ENCODE results near the gene ITPRID1.

Gene ITPRID1

GRCh38 chr7:31603046-31603445 lies 89.2 kb downstream of the ITPRID1 start:
- Histone ChIP-seq H3K27ac (ENCODE audit: low read length) (no peak overlapping the region), H3K27me3 (ENCODE audit: control insufficient read depth, insufficient read depth, low read length) (no peaks in the 10 kb centered on the region), H3K4me3 (ENCODE audit: low read length) (no peak overlapping the region), H3K36me3 (ENCODE audit: control insufficient read depth, insufficient read depth, low read length) (no peaks in the 10 kb centered on the region), H3K4me1 (ENCODE audit: control insufficient read depth, insufficient read depth, low read length) (no peaks in the 10 kb centered on the region), H3K9me3 (ENCODE audit: control insufficient read depth, insufficient read depth, low read length) (no peaks in the 10 kb centered on the region)
- DNase-seq (ENCODE audit: low read depth, low spot score): no peak
- WGBS (ENCODE audit: insufficient coverage, insufficient read length): no CpG with 5 or more reads among the region's 5 CpGs

DNA sequence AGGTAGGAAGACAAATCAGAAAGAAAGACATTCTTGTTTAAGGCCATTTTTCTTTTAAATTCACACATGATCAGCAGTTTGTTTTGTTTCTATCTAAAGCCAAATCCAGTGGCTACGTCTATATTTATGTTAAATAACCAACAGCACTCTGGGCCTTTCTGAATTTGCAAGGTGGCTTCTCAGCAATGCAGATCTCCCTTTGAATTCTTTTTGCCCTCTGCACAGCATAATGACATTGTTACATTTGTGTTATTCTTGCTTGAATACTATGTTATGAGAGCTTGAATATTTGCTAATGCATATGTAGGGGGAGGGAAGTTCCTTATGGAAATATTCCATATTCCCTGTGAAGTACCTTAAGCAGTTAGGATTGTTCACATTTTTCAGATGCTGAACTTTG lies 99.7 kb downstream of the ITPRID1 start:
- WGBS (ENCODE audit: insufficient coverage, insufficient read length): no CpG with 5 or more reads among the region's 1 CpG
- DNase-seq (ENCODE audit: low read depth, low spot score): no peak
- Histone ChIP-seq H3K27ac (ENCODE audit: low read length) (no peak overlapping the region), H3K4me1 (ENCODE audit: control insufficient read depth, insufficient read depth, low read length) (no peaks in the 10 kb centered on the region), H3K4me3 (ENCODE audit: low read length) (no peak overlapping the region), H3K27me3 (ENCODE audit: control insufficient read depth, insufficient read depth, low read length) (no peaks in the 10 kb centered on the region), H3K9me3 (ENCODE audit: control insufficient read depth, insufficient read depth, low read length) (no peaks in the 10 kb centered on the region), H3K36me3 (ENCODE audit: control insufficient read depth, insufficient read depth, low read length) (no peaks in the 10 kb centered on the region)

- no peak for DNase-seq (ENCODE audit: low read depth, low spot score)
- WGBS (ENCODE audit: insufficient coverage, insufficient read length): no CpG with 5 or more reads among the region's 1 CpG
- Histone ChIP-seq H3K4me3 (ENCODE audit: low read length) (no peak overlapping the region), H3K36me3 (ENCODE audit: control insufficient read depth, insufficient read depth, low read length) (no peaks in the 10 kb centered on the region), H3K9me3 (ENCODE audit: control insufficient read depth, insufficient read depth, low read length) (no peaks in the 10 kb centered on the region), H3K27me3 (ENCODE audit: control insufficient read depth, insufficient read depth, low read length) (no peaks in the 10 kb centered on the region), H3K4me1 (ENCODE audit: control insufficient read depth, insufficient read depth, low read length) (no peaks in the 10 kb centered on the region), H3K27ac (ENCODE audit: low read length) (no peak overlapping the region)
These were observed 119.6 kb downstream of the ITPRID1 start for GRCh38 chr7:31633467-31633866.

DNA sequence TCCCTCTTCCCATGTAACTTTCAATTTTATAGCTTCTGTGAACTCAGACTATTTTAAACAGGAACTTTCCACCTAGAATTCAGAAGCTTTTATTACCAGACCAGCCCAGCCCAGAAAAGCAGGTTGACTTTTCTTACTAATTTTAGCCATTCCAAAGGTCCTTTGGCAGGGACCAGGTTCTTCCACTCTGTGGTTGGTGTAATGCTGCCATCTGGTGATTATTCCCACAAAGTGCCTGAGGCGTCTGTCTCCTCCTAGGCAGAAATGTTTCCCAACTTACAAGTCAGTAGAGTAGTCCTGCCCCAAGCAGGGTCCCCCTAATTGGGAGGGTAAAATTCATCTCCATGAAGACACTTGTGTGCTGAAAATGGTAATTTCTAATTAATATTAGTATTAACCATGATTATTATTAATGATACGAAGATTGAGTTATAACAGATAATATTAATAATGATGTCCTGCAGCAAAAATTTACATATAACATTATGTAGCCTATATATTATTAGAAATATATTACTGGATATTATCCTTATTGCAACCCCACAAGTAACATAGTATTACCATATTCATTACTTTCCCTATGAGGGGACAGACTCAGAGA lies 120.1 kb downstream of the ITPRID1 start:
- Histone ChIP-seq H3K27ac (ENCODE audit: low read length) (no peak overlapping the region), H3K4me3 (ENCODE audit: low read length) (no peak overlapping the region), H3K9me3 (ENCODE audit: control insufficient read depth, insufficient read depth, low read length) (no peaks in the 10 kb centered on the region), H3K27me3 (ENCODE audit: control insufficient read depth, insufficient read depth, low read length) (no peaks in the 10 kb centered on the region), H3K4me1 (ENCODE audit: control insufficient read depth, insufficient read depth, low read length) (no peaks in the 10 kb centered on the region), H3K36me3 (ENCODE audit: control insufficient read depth, insufficient read depth, low read length) (no peaks in the 10 kb centered on the region)
- peak; percentile 50 for DNase-seq (ENCODE audit: low read depth, low spot score)
- no CpG with 5 or more reads among the region's 2 CpGs for WGBS (ENCODE audit: insufficient coverage, insufficient read length)

- WGBS (ENCODE audit: insufficient coverage, insufficient read length): no CpG with 5 or more reads among the region's 3 CpGs
- H3K4me3 ChIP-seq (ENCODE audit: low read length): no peak overlapping the region
- no peak overlapping the region for H3K27ac ChIP-seq (ENCODE audit: low read length)
- DNase-seq (ENCODE audit: low read depth, low spot score): no peak
- no peaks in the 10 kb centered on the region for H3K36me3 ChIP-seq (ENCODE audit: control insufficient read depth, insufficient read depth, low read length)
- H3K27me3 ChIP-seq (ENCODE audit: control insufficient read depth, insufficient read depth, low read length): no peaks in the 10 kb centered on the region
- no peaks in the 10 kb centered on the region; the same call in 1 of the 2 replicates for H3K4me1 ChIP-seq (ENCODE audit: control insufficient read depth, insufficient read depth, low read length)
- H3K9me3 ChIP-seq (ENCODE audit: control insufficient read depth, insufficient read depth, low read length): no peaks in the 10 kb centered on the region
These were observed 126.5 kb downstream of the ITPRID1 start for GRCh38 chr7:31640381-31640780.

- no peaks in the 10 kb centered on the region for H3K9me3 ChIP-seq (ENCODE audit: control insufficient read depth, insufficient read depth, low read length)
- no peaks in the 10 kb centered on the region for H3K27me3 ChIP-seq (ENCODE audit: control insufficient read depth, insufficient read depth, low read length)
- no peak for DNase-seq (ENCODE audit: low read depth, low spot score)
- WGBS (ENCODE audit: insufficient coverage, insufficient read length): no CpG with 5 or more reads among the region's 5 CpGs
- peaks cover 4% of the 10 kb centered on the region for H3K4me1 ChIP-seq (ENCODE audit: control insufficient read depth, insufficient read depth, low read length)
- H3K36me3 ChIP-seq (ENCODE audit: control insufficient read depth, insufficient read depth, low read length): no peaks in the 10 kb centered on the region
- H3K27ac ChIP-seq (ENCODE audit: low read length): no peak overlapping the region
- no peak overlapping the region for H3K4me3 ChIP-seq (ENCODE audit: low read length)
These were observed 128.8 kb downstream of the ITPRID1 start for GRCh38 chr7:31642681-31643115.

GRCh38 chr7:31646942-31647341 lies 133.1 kb downstream of the ITPRID1 start:
- Histone ChIP-seq H3K9me3 (ENCODE audit: control insufficient read depth, insufficient read depth, low read length) (no peaks in the 10 kb centered on the region), H3K4me3 (ENCODE audit: low read length) (no peak overlapping the region), H3K27me3 (ENCODE audit: control insufficient read depth, insufficient read depth, low read length) (no peaks in the 10 kb centered on the region), H3K4me1 (ENCODE audit: control insufficient read depth, insufficient read depth, low read length) (peaks cover 10% of the 10 kb centered on the region), H3K27ac (ENCODE audit: low read length) (no peak overlapping the region), H3K36me3 (ENCODE audit: control insufficient read depth, insufficient read depth, low read length) (no peaks in the 10 kb centered on the region)
- DNase-seq (ENCODE audit: low read depth, low spot score): no peak
- no CpG with 5 or more reads among the region's 4 CpGs for WGBS (ENCODE audit: insufficient coverage, insufficient read length)

GRCh38 chr7:31647511-31647910 lies 133.6 kb downstream of the ITPRID1 start:
- no CpG with 5 or more reads among the region's 7 CpGs for WGBS (ENCODE audit: insufficient coverage, insufficient read length)
- DNase-seq (ENCODE audit: low read depth, low spot score): no peak
- H3K4me1 ChIP-seq (ENCODE audit: control insufficient read depth, insufficient read depth, low read length): peaks cover 10% of the 10 kb centered on the region

DNA sequence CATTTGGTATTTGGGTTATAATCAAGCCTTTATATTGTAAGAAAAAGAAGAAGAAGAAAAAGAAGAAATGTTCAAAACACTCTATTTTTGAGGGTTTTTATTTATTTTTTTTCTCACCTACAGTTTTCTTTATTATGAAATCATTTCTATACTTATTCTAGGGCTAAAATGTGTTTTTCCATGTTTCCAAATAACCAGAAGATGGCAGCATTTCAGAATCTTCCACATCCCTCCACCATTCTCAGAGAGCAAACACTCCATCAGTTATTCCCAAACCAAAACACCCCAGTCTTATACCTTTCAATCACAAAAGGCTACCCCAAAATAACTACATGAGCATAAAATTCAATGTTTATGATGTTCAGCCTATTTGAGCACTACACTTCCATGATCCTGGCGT lies 134.4 kb downstream of the ITPRID1 start:
- Histone ChIP-seq H3K4me1 (ENCODE audit: control insufficient read depth, insufficient read depth, low read length) (peaks cover 10% of the 10 kb centered on the region), H3K36me3 (ENCODE audit: control insufficient read depth, insufficient read depth, low read length) (no peaks in the 10 kb centered on the region), H3K27ac (ENCODE audit: low read length) (no peak overlapping the region), H3K4me3 (ENCODE audit: low read length) (no peak overlapping the region), H3K9me3 (ENCODE audit: control insufficient read depth, insufficient read depth, low read length) (no peaks in the 10 kb centered on the region), H3K27me3 (ENCODE audit: control insufficient read depth, insufficient read depth, low read length) (no peaks in the 10 kb centered on the region)
- WGBS (ENCODE audit: insufficient coverage, insufficient read length): no CpG with 5 or more reads among the region's 1 CpG
- no peak for DNase-seq (ENCODE audit: low read depth, low spot score)

More at GRCh38 chr7:31647511-31647910, 133.6 kb downstream of the ITPRID1 start:
- no peaks in the 10 kb centered on the region for H3K9me3 ChIP-seq (ENCODE audit: control insufficient read depth, insufficient read depth, low read length)
- H3K27me3 ChIP-seq (ENCODE audit: control insufficient read depth, insufficient read depth, low read length): no peaks in the 10 kb centered on the region
- H3K27ac ChIP-seq (ENCODE audit: low read length): no peak overlapping the region
- H3K4me3 ChIP-seq (ENCODE audit: low read length): no peak overlapping the region
- H3K36me3 ChIP-seq (ENCODE audit: control insufficient read depth, insufficient read depth, low read length): no peaks in the 10 kb centered on the region

DNA sequence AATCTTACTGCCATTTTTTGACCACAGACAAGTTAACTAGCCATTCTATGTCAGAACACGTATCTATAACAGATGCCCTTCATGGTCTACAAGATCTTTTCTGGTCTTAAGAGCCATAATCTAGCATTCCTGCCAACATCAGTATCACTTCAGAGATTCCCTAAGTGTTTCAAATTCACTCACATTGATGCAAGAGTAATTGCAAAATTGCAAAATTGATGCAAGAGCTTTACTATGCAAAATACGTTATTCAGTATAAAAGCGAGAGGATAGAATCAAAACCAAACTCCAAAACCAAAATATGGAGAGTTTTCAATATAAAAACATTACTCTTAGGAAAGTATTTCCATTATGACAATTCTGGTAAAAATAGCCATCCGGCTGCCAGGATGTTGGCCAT lies 135.0 kb downstream of the ITPRID1 start:
- H3K36me3 ChIP-seq (ENCODE audit: control insufficient read depth, insufficient read depth, low read length): no peaks in the 10 kb centered on the region
- no CpG with 5 or more reads among the region's 4 CpGs for WGBS (ENCODE audit: insufficient coverage, insufficient read length)
- H3K9me3 ChIP-seq (ENCODE audit: control insufficient read depth, insufficient read depth, low read length): no peaks in the 10 kb centered on the region
- no peak overlapping the region for H3K27ac ChIP-seq (ENCODE audit: low read length)
- DNase-seq (ENCODE audit: low read depth, low spot score): no peak
- no peaks in the 10 kb centered on the region for H3K27me3 ChIP-seq (ENCODE audit: control insufficient read depth, insufficient read depth, low read length)
- H3K4me1 ChIP-seq (ENCODE audit: control insufficient read depth, insufficient read depth, low read length): peaks cover 10% of the 10 kb centered on the region
- H3K4me3 ChIP-seq (ENCODE audit: low read length): no peak overlapping the region
